H1 (cell line): ENCODE measurements around the gene NABP2. TPM values are rescaled to one million over a fixed set of nuclear protein-coding genes. Genes with fewer than 3 reads are reported as not detected.

Experiments used
- CTCF ChIA-PET: fragments of 300-600 bp; sonication (Branson Sonifier 250); formaldehyde crosslinking; loops from one replicate; lab custom pipeline; 2021; ENCODE audit not compliant: partially characterized antibody; lab: Charles Lee
- POLR2A ChIA-PET: fragments of 300-600 bp; sonication (Branson Sonifier 250); formaldehyde crosslinking; loops from one replicate; lab custom pipeline; 2021; ENCODE audit warnings: inconsistent platforms; ENCODE audit not compliant: partially characterized antibody; lab: Charles Lee
- DNase-seq, 2 experiments: peaks; one replicate each; pipeline versions ENCODE4 v3.0.0 to v3.0.0-alpha.2; 2010 to 2022; ENCODE audit warnings: low spot score in 2 of 2, low read depth in 1 of 2, mixed read lengths in 1 of 2
- FAIRE-seq: peaks from 2 replicates; lab custom pipeline; 2011; peaks lifted over from hg19 to GRCh38; lab: Jason Lieb, UNC
- H2AFZ ChIP-seq: 2 replicates; pipeline ENCODE4 v1.8.1; 2012; ENCODE audit warnings: low read length, inconsistent platforms
- H2AK5ac ChIP-seq: 2 replicates; pipeline ENCODE4 v1.6.1; 2013; ENCODE audit warnings: low read depth, low read length
- H2BK120ac ChIP-seq: replicated peaks from 2 replicates; pipeline ENCODE3; 2013; ENCODE audit warnings: low read depth, low read length, inconsistent platforms
- H2BK12ac ChIP-seq: 2 replicates; pipeline ENCODE4 v1.6.1; 2013; ENCODE audit warnings: low read depth, low read length
- H2BK15ac ChIP-seq: 2 replicates; pipeline ENCODE4 v1.6.1; 2013; ENCODE audit warnings: low read length
- H2BK20ac ChIP-seq: 2 replicates; pipeline ENCODE4 v1.6.1; 2013; ENCODE audit warnings: low read length
- H2BK5ac ChIP-seq: 2 replicates; pipeline ENCODE4 v1.6.1; 2013; ENCODE audit warnings: low read depth, low read length
- H3K14ac ChIP-seq: 2 replicates; pipeline ENCODE4 v1.6.1; 2013; ENCODE audit warnings: inconsistent platforms; ENCODE audit not compliant: insufficient read length
- H3K18ac ChIP-seq: 2 replicates; pipeline ENCODE4 v1.6.1; 2013; ENCODE audit warnings: low read length; ENCODE audit errors: extremely low read depth
- H3K23ac ChIP-seq: 2 replicates; pipeline ENCODE4 v1.6.1; 2013; ENCODE audit warnings: inconsistent platforms; ENCODE audit not compliant: insufficient read length
- H3K23me2 ChIP-seq: 2 replicates; pipeline ENCODE4 v1.6.1; 2013; ENCODE audit warnings: low read depth, low read length
- H3K27ac ChIP-seq: 2 replicates; pipeline ENCODE4 v1.6.1; 2011; ENCODE audit warnings: low read depth, low read length, inconsistent platforms
- H3K27me3 ChIP-seq, 4 experiments: replicated peaks in 1 of 4; 1 replicate in 1 of 4; 2 replicates in 3 of 4; pipeline versions ENCODE4 v1.6.1 to v1.8.1; 2011 to 2013; ENCODE audit warnings: low read length in 3 of 4, mild to moderate bottlenecking in 3 of 4, inconsistent platforms in 2 of 4, mixed read lengths in 2 of 4, moderate library complexity in 1 of 4; ENCODE audit not compliant: control insufficient read depth in 3 of 4, insufficient read depth in 3 of 4; ENCODE audit errors: extremely low read depth in 1 of 4
- H3K36me3 ChIP-seq, 4 experiments: 2 replicates each; pipeline versions ENCODE4 v1.6.1 to v1.8.1; 2011 to 2013; ENCODE audit warnings: mild to moderate bottlenecking in 4 of 4, low read length in 3 of 4, moderate library complexity in 2 of 4, control low read depth in 1 of 4, inconsistent platforms in 1 of 4; ENCODE audit not compliant: insufficient read depth in 4 of 4, control insufficient read depth in 2 of 4
- H3K4ac ChIP-seq: replicated peaks from 2 replicates; pipeline ENCODE3; 2013; ENCODE audit warnings: low read length, low read depth, mixed read lengths, inconsistent platforms; ENCODE audit not compliant: insufficient read length
- H3K4me1 ChIP-seq, 4 experiments: replicated peaks in 1 of 4; 1 replicate in 1 of 4; 2 replicates in 3 of 4; pipeline versions ENCODE4 v1.6.1 to v1.8.1; 2011 to 2013; ENCODE audit warnings: low read length in 3 of 4, inconsistent platforms in 2 of 4, mixed read lengths in 1 of 4; ENCODE audit not compliant: insufficient read depth in 4 of 4, control insufficient read depth in 3 of 4
- H3K4me2 ChIP-seq, 2 experiments: 2 replicates each; pipeline versions ENCODE4 v1.6.1 to v1.8.1; 2011 to 2013; ENCODE audit warnings: low read depth in 2 of 2, low read length in 2 of 2, control low read depth in 1 of 2, inconsistent platforms in 1 of 2, mild to moderate bottlenecking in 1 of 2; ENCODE audit not compliant: insufficient read depth in 1 of 2
- H3K4me3 ChIP-seq, 4 experiments: fragments of 200-600, 300-600 bp in 1 of 4; sonication (generic), shearing (Covaris generic), sonication (Bioruptor Twin) in 1 of 4; 2 replicates each; pipeline versions ENCODE4 v1.5.1 to v1.8.1; 2011 to 2016; ENCODE audit warnings: low read length in 4 of 4, low read depth in 3 of 4, control low read depth in 2 of 4, inconsistent platforms in 2 of 4, mild to moderate bottlenecking in 2 of 4, mixed read lengths in 1 of 4, moderate library complexity in 1 of 4; ENCODE audit not compliant: insufficient read depth in 2 of 4; ENCODE audit errors: extremely low read depth in 1 of 4
- H3K56ac ChIP-seq: replicated peaks from 2 replicates; pipeline ENCODE3; 2013; ENCODE audit warnings: low read depth, mild to moderate bottlenecking, mixed read lengths, low read length, inconsistent platforms; ENCODE audit not compliant: insufficient read length
- H3K79me1 ChIP-seq: 2 replicates; pipeline ENCODE4 v1.6.1; 2013; ENCODE audit warnings: low read depth, low read length, control low read depth
- H3K79me2 ChIP-seq, 2 experiments: 2 replicates each; pipeline versions ENCODE4 v1.6.1 to v1.8.1; 2012 to 2013; ENCODE audit warnings: low read length in 2 of 2, mild to moderate bottlenecking in 2 of 2, inconsistent platforms in 1 of 2; ENCODE audit not compliant: insufficient read depth in 2 of 2, control insufficient read depth in 1 of 2
- H3K9ac ChIP-seq, 4 experiments: replicated peaks in 1 of 4; 1 replicate in 1 of 4; 2 replicates in 3 of 4; pipeline versions ENCODE4 v1.6.1 to v1.8.1; 2011 to 2013; ENCODE audit warnings: low read depth in 3 of 4, low read length in 3 of 4, control low read depth in 2 of 4, mild to moderate bottlenecking in 2 of 4, moderate library complexity in 2 of 4, inconsistent platforms in 1 of 4; ENCODE audit errors: extremely low read depth in 1 of 4
- H3K9me3 ChIP-seq, 2 experiments: 2 replicates each; pipeline versions ENCODE4 v1.6.1 to v1.8.1; 2012 to 2013; ENCODE audit warnings: mild to moderate bottlenecking in 2 of 2, moderate library complexity in 2 of 2, control low read depth in 1 of 2, inconsistent platforms in 1 of 2, low read depth in 1 of 2, low read length in 1 of 2, mixed read lengths in 1 of 2; ENCODE audit not compliant: insufficient read depth in 2 of 2
- H4K20me1 ChIP-seq, 2 experiments: replicated peaks in 1 of 2; 2 replicates each; pipeline versions ENCODE3 to v1.8.1; 2011 to 2013; ENCODE audit warnings: inconsistent platforms in 2 of 2, low read length in 2 of 2, mild to moderate bottlenecking in 1 of 2; ENCODE audit not compliant: insufficient read depth in 2 of 2, control insufficient read depth in 1 of 2
- H4K5ac ChIP-seq: 2 replicates; pipeline ENCODE4 v1.6.1; 2013; ENCODE audit warnings: low read length, low read depth, mixed read lengths, inconsistent platforms; ENCODE audit not compliant: insufficient read length
- H4K8ac ChIP-seq: 2 replicates; pipeline ENCODE4 v1.8.0; 2013; ENCODE audit warnings: mild to moderate bottlenecking, moderate library complexity, low read length, inconsistent platforms; ENCODE audit not compliant: insufficient read depth; ENCODE audit errors: extremely low read depth
- H4K91ac ChIP-seq: replicated peaks from 2 replicates; pipeline ENCODE3; 2013; ENCODE audit warnings: low read length, mixed read lengths, inconsistent platforms; ENCODE audit not compliant: insufficient read length
- BCL11A ChIP-seq, 2 experiments: IDR thresholded peaks; one replicate each; pipeline ENCODE4 v1.6.1; 2011; ENCODE audit warnings: low read depth in 2 of 2, low read length in 2 of 2, mild to moderate bottlenecking in 2 of 2
- BRCA1 ChIP-seq: IDR thresholded peaks from 2 replicates; pipeline ENCODE4 v1.6.1; 2012; ENCODE audit warnings: low read depth, low read length, improper control_type of control experiment
- CBX8 ChIP-seq: fragments of 300-800, 300-1000 bp; sonication (generic); IDR thresholded peaks from 2 replicates; pipeline ENCODE4 v1.7.1; 2016; ENCODE audit warnings: low read depth, low read length, borderline replicate concordance
- CHD1 ChIP-seq: IDR thresholded peaks from 2 replicates; pipeline ENCODE4 v1.6.1; 2012; ENCODE audit warnings: low read depth, low read length, improper control_type of control experiment
- E2F6 ChIP-seq: IDR thresholded peaks from 2 replicates; pipeline ENCODE4 v1.6.1; 2012; ENCODE audit warnings: inconsistent platforms
- EZH2 ChIP-seq: fragments of 200-600 bp; sonication (generic); IDR thresholded peaks from 2 replicates; pipeline ENCODE4 v1.7.1; 2012; ENCODE audit warnings: low read depth, mild to moderate bottlenecking, moderate library complexity, low read length, inconsistent platforms; ENCODE audit not compliant: severe bottlenecking
- FOSL1 ChIP-seq: IDR thresholded peaks from 2 replicates; pipeline ENCODE4 v1.6.1; 2011; ENCODE audit warnings: mild to moderate bottlenecking, low read depth, low read length, moderate library complexity; ENCODE audit not compliant: insufficient read depth
- GABPA ChIP-seq: IDR thresholded peaks from 2 replicates; pipeline ENCODE4 v1.6.1; 2011; ENCODE audit warnings: mild to moderate bottlenecking, low read length, moderate library complexity, borderline replicate concordance; ENCODE audit not compliant: insufficient read depth
- POLR2A ChIP-seq, 2 experiments: IDR thresholded peaks; 1 replicate in 1 of 2; 2 replicates in 1 of 2; pipeline ENCODE4 v1.6.1; 2011; ENCODE audit warnings: low read depth in 2 of 2, low read length in 2 of 2, mild to moderate bottlenecking in 2 of 2; ENCODE audit errors: control extremely low read depth in 1 of 2
- POLR2AphosphoS5 ChIP-seq: IDR thresholded peaks from 2 replicates; pipeline ENCODE4 v1.6.1; 2011; ENCODE audit warnings: low read depth, low read length
- SIX5 ChIP-seq: IDR thresholded peaks from 2 replicates; pipeline ENCODE4 v1.6.1; 2011; ENCODE audit warnings: mild to moderate bottlenecking, low read depth, low read length
- SRF ChIP-seq: IDR thresholded peaks from 2 replicates; pipeline ENCODE4 v1.6.1; 2011; ENCODE audit warnings: mild to moderate bottlenecking, low read depth, low read length, moderate library complexity
- YY1 ChIP-seq: IDR thresholded peaks from 2 replicates; pipeline ENCODE4 v1.6.1; 2011; ENCODE audit warnings: low read depth, mild to moderate bottlenecking, low read length
- ZNF274 ChIP-seq: IDR thresholded peaks from 2 replicates; pipeline ENCODE4 v1.7.0; 2012; ENCODE audit warnings: low read length, borderline replicate concordance; ENCODE audit errors: extremely low read depth
- WGBS, 2 experiments: shearing (Covaris generic) in 1 of 2; methylation state at CpG; one replicate each; pipeline versions ENCODE4 v1.1.6 to v1.1.7; 2013 to 2015; ENCODE audit warnings: low lambda C conversion rate in 2 of 2, mixed read lengths in 2 of 2, inconsistent platforms in 1 of 2, low coverage in 1 of 2, missing lambda C conversion rate in 1 of 2; ENCODE audit not compliant: insufficient replicate concordance in 2 of 2, insufficient coverage in 1 of 2, insufficient read length in 1 of 2; ENCODE audit errors: extremely low coverage in 1 of 2, missing lambda C conversion rate in 1 of 2; 5-methylcytosine and 5-hydroxymethylcytosine counted together
- polyA plus RNA-seq, 7 experiments: library from polyadenylated mRNA; depleted of rRNA in 3 of 7; stranded (reverse) in 5 of 7; unstranded in 2 of 7; fragments of >200 nt in 5 of 7; fragments of 200-250 nt in 2 of 7; gene quantifications; 1 replicate in 5 of 7; 2 replicates in 1 of 7; 4 replicates in 1 of 7; pipeline versions ENCODE4 v1.2.1 to v1.2.3, GENCODE V29; 2011 to 2013; ENCODE audit warnings: missing spikeins in 2 of 7, mixed read lengths in 2 of 7
- total RNA-seq: library from RNA; stranded (reverse); fragmentation: NEBNext Ultra II Directional; extraction: Animal tissue kit (Norgen Biotek cat#: 25700); gene quantifications from 2 replicates; pipeline ENCODE4 v1.2.1, GENCODE V29; 2021

NABP2 gene
- total and polyA plus RNA-seq, 2 of the 8 experiments (the other 6 are each of a cell fraction or from before 2014, with no cell fraction given), result 58.1 to 67.5 TPM

GRCh38 chr12:56252649-56253048, 28.5 kb downstream of the NABP2 start:
- Histone ChIP-seq H3K4ac (no peak overlapping the region), H3K14ac (no peak overlapping the region), H3K27ac (no peak overlapping the region), H3K79me2 (peaks cover 0 to 8% of the 10 kb centered on the region in 2 experiments; a peak in 1 of 4 replicates), H2BK120ac (no peak overlapping the region), H3K23ac (no peak overlapping the region), H3K4me1 (peaks cover 8 to 13% (median 11%) of the 10 kb centered on the region in 4 experiments), H2AFZ (no peak overlapping the region), H3K4me3 (no peak overlapping the region), H3K18ac (no peak overlapping the region), H3K23me2 (peaks cover 7% of the 10 kb centered on the region; the same call in 1 of the 2 replicates), H3K4me2 (no peak overlapping the region), H3K56ac (no peak overlapping the region), H2AK5ac (no peak overlapping the region), H4K5ac (no peak overlapping the region), H4K91ac (no peak overlapping the region), H2BK12ac (no peak overlapping the region), H2BK20ac (no peak overlapping the region), H3K9ac (no peak overlapping the region), H2BK15ac (no peak overlapping the region), H3K36me3 (peaks cover 39 to 71% (median 57%) of the 10 kb centered on the region in 4 experiments), H4K8ac (no peak overlapping the region), H3K27me3 (no peaks in the 10 kb centered on the region), H2BK5ac (no peak overlapping the region), H3K9me3 (no peaks in the 10 kb centered on the region), H4K20me1 (peaks cover 5 to 10% of the 10 kb centered on the region in 2 experiments), H3K79me1 (peaks cover 7% of the 10 kb centered on the region)
- TF ChIP-seq BCL11A (IDR thresholded peaks at IDR 0.05; ENCODE audit: low read depth in 2 of 2, low read length in 2 of 2) (no peak), POLR2A (IDR thresholded peaks at IDR 0.05; ENCODE audit: control extremely low read depth in 1 of 2, low read depth in 2 of 2, low read length in 2 of 2) (no peak), EZH2 (no peak), GABPA (no peak), SRF (no peak), ZNF274 (no peak), CBX8 (no peak), SIX5 (no peak), POLR2AphosphoS5 (no peak), YY1 (no peak), FOSL1 (no peak), E2F6 (no peak), BRCA1 (no peak), CHD1 (no peak)
- 95% methylated on average over 3 of the region's 3 CpGs; no CpG with 5 or more reads in 1 of the 2 experiments for WGBS, 2 experiments
- CTCF ChIA-PET, result interaction anchor here (0.7 to 2.1 kb wide), 6 partner anchors 11 to 48 kb away, joined by 3 to 6 read pairs (median 6); partner anchors contain the start of genes COQ10A and RNF41
- DNase-seq (no peak), FAIRE-seq (no peak)
- POLR2A ChIA-PET, result interaction anchor here (0.7 to 3.1 kb wide), 8 partner anchors 14 to 225 kb away, joined by 3 to 11 read pairs (median 4); partner anchors contain the start of gene COQ10A
